Stomach smooth muscle (tissue), 2 donors: Measurements from ENCODE around the gene PCSK9.
"Not testable (repeated sequence)": the region's sequence is repeated elsewhere in the genome, so short reads cannot be mapped to it uniquely, and the experiment has no call there.

ENCODE experiments used
- H3K27ac ChIP-seq: one replicate; pipeline ENCODE4 v1.7.0; 2013; ENCODE audit warnings: mild to moderate bottlenecking, low read length, inconsistent platforms
- H3K27me3 ChIP-seq, 2 donors: one replicate each; pipeline ENCODE4 v1.7.0; 2013; ENCODE audit warnings: low read length in 2 of 2; ENCODE audit not compliant: insufficient read depth in 2 of 2, control insufficient read depth in 1 of 2
- H3K36me3 ChIP-seq, 2 donors: one replicate each; pipeline ENCODE4 v1.7.0; 2013; ENCODE audit warnings: low read length in 2 of 2; ENCODE audit not compliant: control insufficient read depth in 2 of 2, insufficient read depth in 2 of 2
- H3K4me1 ChIP-seq: one replicate; pipeline ENCODE4 v1.7.0; 2013; ENCODE audit warnings: low read length; ENCODE audit not compliant: control insufficient read depth, insufficient read depth
- H3K4me3 ChIP-seq, 2 donors: one replicate each; pipeline ENCODE4 v1.7.0; 2013; ENCODE audit warnings: low read length in 2 of 2
- H3K9ac ChIP-seq, 2 donors: one replicate each; pipeline ENCODE4 v1.7.0; 2013; ENCODE audit warnings: low read length in 2 of 2, mild to moderate bottlenecking in 1 of 2
- H3K9me3 ChIP-seq, 2 donors: one replicate each; pipeline ENCODE4 v1.7.0; 2013; ENCODE audit warnings: low read length in 2 of 2; ENCODE audit not compliant: control insufficient read depth in 2 of 2
- donor health status: healthy.
- donor health status: Pancreatic carcinoma.

PCSK9 gene

GRCh38 chr1:55010194-55010886 lies 29.0 kb upstream of the PCSK9 start:
- H3K4me3 ChIP-seq: no peak overlapping the region
- H3K9me3 ChIP-seq: peaks cover 0 to 7% of the 10 kb centered on the region in 2 donors
- no peak overlapping the region for H3K9ac ChIP-seq
- H3K27me3 ChIP-seq: peaks cover 9% of the 10 kb centered on the region in 2 donors
- H3K27ac ChIP-seq: no peak overlapping the region
- no peaks in the 10 kb centered on the region for H3K36me3 ChIP-seq
- H3K4me1 ChIP-seq: no peaks in the 10 kb centered on the region

- Histone ChIP-seq H3K27me3 (peaks cover 9% of the 10 kb centered on the region in 2 donors), H3K36me3 (no peaks in the 10 kb centered on the region), H3K4me3 (no peak overlapping the region), H3K27ac (no peak overlapping the region), H3K9me3 (peaks cover 0 to 7% of the 10 kb centered on the region in 2 donors), H3K9ac (no peak overlapping the region), H3K4me1 (no peaks in the 10 kb centered on the region)
These were observed 28.5 kb upstream of the PCSK9 start for GRCh38 chr1:55010887-55011217.

GRCh38 chr1:55012661-55013060 lies 26.7 kb upstream of the PCSK9 start:
- Histone ChIP-seq H3K27ac (no peak overlapping the region), H3K27me3 (peaks cover 9% of the 10 kb centered on the region in 2 donors), H3K36me3 (no peaks in the 10 kb centered on the region), H3K4me1 (no peaks in the 10 kb centered on the region), H3K4me3 (no peak overlapping the region), H3K9me3 (peaks cover 0 to 7% of the 10 kb centered on the region in 2 donors), H3K9ac (no peak overlapping the region)

GRCh38 chr1:55015123-55015522 lies 24.2 kb upstream of the PCSK9 start:
- H3K27ac ChIP-seq: no peak overlapping the region
- H3K27me3 ChIP-seq: peaks cover 13 to 15% of the 10 kb centered on the region in 2 donors
- no peak overlapping the region for H3K4me3 ChIP-seq
- H3K4me1 ChIP-seq: no peaks in the 10 kb centered on the region
- H3K9me3 ChIP-seq: no peaks in the 10 kb centered on the region
- no peaks in the 10 kb centered on the region for H3K36me3 ChIP-seq
- no peak overlapping the region for H3K9ac ChIP-seq

GRCh38 chr1:55015731-55016620 lies 23.4 kb upstream of the PCSK9 start:
- H3K4me1 ChIP-seq: no peaks in the 10 kb centered on the region
- no peak overlapping the region for H3K4me3 ChIP-seq
- H3K36me3 ChIP-seq: no peaks in the 10 kb centered on the region
- H3K9ac ChIP-seq: no peak overlapping the region
- H3K9me3 ChIP-seq: no peaks in the 10 kb centered on the region
- H3K27ac ChIP-seq: no peak overlapping the region
- peaks cover 13 to 19% of the 10 kb centered on the region in 2 donors for H3K27me3 ChIP-seq

- H3K9me3 ChIP-seq: no peaks in the 10 kb centered on the region
- H3K9ac ChIP-seq: no peak overlapping the region
- H3K27me3 ChIP-seq: peaks cover 12 to 16% of the 10 kb centered on the region in 2 donors
- H3K4me1 ChIP-seq: no peaks in the 10 kb centered on the region
- no peak overlapping the region for H3K4me3 ChIP-seq
- no peaks in the 10 kb centered on the region for H3K36me3 ChIP-seq
- no peak overlapping the region for H3K27ac ChIP-seq
These were observed 21.0 kb upstream of the PCSK9 start for GRCh38 chr1:55018395-55018794.

- H3K4me1 ChIP-seq: no peaks in the 10 kb centered on the region
- no peak overlapping the region for H3K4me3 ChIP-seq
- H3K27ac ChIP-seq: no peak overlapping the region
- peaks cover 4 to 10% of the 10 kb centered on the region in 2 donors for H3K27me3 ChIP-seq
- peak overlapping the region in 1 of 2 donors; percentile 23 for H3K9ac ChIP-seq
- H3K36me3 ChIP-seq: no peaks in the 10 kb centered on the region
- no peaks in the 10 kb centered on the region for H3K9me3 ChIP-seq
These were observed 17.3 kb upstream of the PCSK9 start for GRCh38 chr1:55021942-55022546.

GRCh38 chr1:55024163-55024562 lies 15.2 kb upstream of the PCSK9 start:
- not testable (repeated sequence) for H3K27me3 ChIP-seq, H3K9me3 ChIP-seq, H3K4me3 ChIP-seq, H3K27ac ChIP-seq, H3K9ac ChIP-seq, H3K4me1 ChIP-seq, H3K36me3 ChIP-seq

GRCh38 chr1:55026682-55027081 lies 12.7 kb upstream of the PCSK9 start:
- not testable (repeated sequence) for H3K27me3 ChIP-seq, H3K4me1 ChIP-seq, H3K9ac ChIP-seq, H3K36me3 ChIP-seq, H3K9me3 ChIP-seq, H3K4me3 ChIP-seq, H3K27ac ChIP-seq

- not testable (repeated sequence) for H3K4me1 ChIP-seq, H3K36me3 ChIP-seq, H3K4me3 ChIP-seq, H3K27ac ChIP-seq, H3K9ac ChIP-seq, H3K9me3 ChIP-seq
- peaks cover 14 to 23% of the 10 kb centered on the region in 2 donors for H3K27me3 ChIP-seq
These were observed 8.2 kb upstream of the PCSK9 start for GRCh38 chr1:55031098-55031497.
